Ovary (tissue), 9 donors: Measurements from ENCODE around the gene TBX2. TPM values are rescaled to one million over a fixed set of nuclear protein-coding genes. Genes with fewer than 3 reads are reported as not detected.

Source experiments
- DNase-seq, 5 donors: peaks; one replicate each; pipeline ENCODE4 v3.0.0-alpha.2; 2019 to 2020
- H3K27ac ChIP-seq, 2 donors: fragments of 200-600 bp; one replicate each; pipeline versions ENCODE4 v1.5.1 to v1.8.0; 2019 to 2022
- H3K27me3 ChIP-seq: fragments of 200-600 bp; one replicate; pipeline ENCODE4 v1.8.0; 2022
- H3K36me3 ChIP-seq: fragments of 200-600 bp; sonication (generic); one replicate; pipeline ENCODE4 v1.5.1; 2019
- H3K4me1 ChIP-seq: one replicate; pipeline ENCODE4 v1.8.1; 2013; ENCODE audit warnings: mild to moderate bottlenecking, moderate library complexity; ENCODE audit not compliant: insufficient read depth
- H3K4me3 ChIP-seq: fragments of 200-600 bp; sonication (generic); one replicate; pipeline ENCODE4 v1.5.1; 2017
- H3K9me3 ChIP-seq, 2 donors: fragments of 200-600 bp in 1 of 2; sonication (generic) in 1 of 2; one replicate each; pipeline versions ENCODE4 v1.5.1 to v1.8.1; 2013 to 2019; ENCODE audit warnings: mild to moderate bottlenecking in 1 of 2, moderate library complexity in 1 of 2
- CTCF ChIP-seq, 3 donors: fragments of 450-650 bp in 2 of 3; fragments of 200-600 bp in 1 of 3; IDR thresholded peaks; one replicate each; pipeline versions ENCODE4 v1.5.1 to v1.8.0; 2016 to 2022; ENCODE audit warnings: antibody characterized with exemption in 3 of 3, mild to moderate bottlenecking in 1 of 3
- EP300 ChIP-seq: sonication (generic); formaldehyde crosslinking; IDR thresholded peaks from one replicate; pipeline ENCODE4 v1.6.1; 2017; ENCODE audit warnings: antibody characterized with exemption
- POLR2A ChIP-seq: fragments of 450-650 bp; IDR thresholded peaks from one replicate; pipeline ENCODE4 v1.6.1; 2017; ENCODE audit warnings: antibody characterized with exemption, mild to moderate bottlenecking, moderate library complexity
- WGBS, 3 donors: extraction: QIAGEN DNeasy Blood & Tissue Kit in 1 of 3; methylation state at CpG; one replicate each; pipeline versions ENCODE4 v1.1.5 to v1.1.7; 2013 to 2017; 5-methylcytosine and 5-hydroxymethylcytosine counted together
- intact Hi-C, 4 donors: fragments of 100-400 bp; cut with DNase I; formaldehyde crosslinking; loops; one replicate each; pipeline versions ENCODE4 v1.11.0 to v1.15.1; 2022 to 2023
- polyA plus RNA-seq, 2 donors: library from polyadenylated mRNA; stranded (reverse); fragments of 200-250 nt in 1 of 2; fragments of 350-450 nt in 1 of 2; fragmentation: Illumina TruSeq in 1 of 2; extraction: RNeasy Lipid Tissue Mini Kit (QIAGEN cat#74804) in 1 of 2; gene quantifications; one replicate each; pipeline ENCODE4 v1.2.3, GENCODE V29; 2013 to 2014
- total RNA-seq, 7 donors: library from RNA; depleted of rRNA in 2 of 7; stranded (reverse); fragments of >200 nt in 2 of 7; fragmentation: NEBNext Ultra II Directional in 3 of 7; extraction: Animal tissue kit (Norgen Biotek cat#: 25700) in 3 of 7; gene quantifications; one replicate each; pipeline versions ENCODE4 v1.1.0 to v1.2.4, GENCODE V29; 2016 to 2023
- donor health status: DM: no; HTN: no; CAD: no; lungs with moderate emphysema.
- donor health status: DM: no; HTN: no; CAD: no.
- donor health status: Bipolar disorder and iron deficiency.
- donor health status: DM: yes; HTN: yes; CAD: no.
- donor health status: DM: no; HTN: no; CAD: no.
- donor health status: DM: yes; HTN: yes; CAD: no.

Gene TBX2
- total and polyA plus RNA-seq, 9 donors: 4.8 to 22.2 (median 16.0) TPM

DNA sequence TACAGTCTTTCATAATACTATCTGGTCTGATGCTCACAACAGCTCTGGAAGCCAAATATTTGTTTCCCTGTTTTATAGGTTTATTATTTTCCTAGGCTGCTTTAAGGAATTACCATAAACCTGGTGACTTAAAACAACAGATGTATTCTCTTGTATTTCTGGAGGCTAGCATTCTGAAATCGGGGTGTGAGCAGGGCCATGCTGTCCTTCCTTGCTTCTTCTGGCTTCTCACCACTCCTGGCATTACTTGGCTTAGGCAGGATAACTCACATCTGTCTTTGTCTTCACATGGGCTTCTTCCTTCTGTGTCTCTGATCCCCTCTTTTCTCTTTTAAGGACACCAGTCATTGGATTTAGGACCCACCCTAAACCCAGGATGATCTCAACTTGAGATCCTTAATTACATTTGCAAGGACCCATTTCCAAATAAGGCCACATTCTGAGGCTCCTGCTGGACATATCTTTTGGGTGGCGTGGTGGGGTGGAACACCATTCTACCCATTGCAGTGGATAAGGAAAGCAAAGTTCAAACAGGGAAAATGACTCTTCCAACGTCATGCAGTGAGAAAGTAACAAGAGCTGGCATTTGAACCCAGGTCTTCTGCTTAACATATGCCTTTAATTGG lies 39.2 kb upstream of the TBX2 start:
- intact Hi-C loops: no loop called here

DNA sequence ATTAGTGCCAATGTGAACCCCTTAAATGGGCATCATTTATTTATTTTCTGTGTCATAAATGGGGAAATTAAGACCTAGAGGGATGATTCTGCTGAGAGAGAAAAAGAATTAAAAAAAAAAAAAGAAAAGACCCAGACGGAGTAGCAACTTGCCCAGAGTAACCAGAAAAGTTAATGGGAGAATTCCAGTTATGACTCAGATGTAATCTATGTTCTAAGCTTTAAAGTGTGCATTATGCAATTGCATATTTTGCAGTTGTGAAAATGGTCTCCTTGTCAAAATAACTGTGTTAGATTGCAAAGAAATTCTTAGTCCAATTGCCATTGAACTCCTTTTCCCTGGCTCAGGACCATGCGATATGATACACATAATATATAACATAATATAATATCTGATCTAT lies 38.6 kb upstream of the TBX2 start:
- no peak for DNase-seq
- H3K27me3 ChIP-seq: no peaks in the 10 kb centered on the region
- TF ChIP-seq CTCF (IDR thresholded peaks at IDR 0.05) (no peak), EP300 (no peak), POLR2A (no peak)
- H3K4me1 ChIP-seq: no peaks in the 10 kb centered on the region
- 56 to 64% (median 62%) methylated on average over 2 of the region's 2 CpGs for WGBS, 3 donors
- intact Hi-C loops: no loop called here
- no peak overlapping the region for H3K4me3 ChIP-seq
- no peaks in the 10 kb centered on the region for H3K9me3 ChIP-seq
- H3K36me3 ChIP-seq: no peaks in the 10 kb centered on the region
- no peak overlapping the region for H3K27ac ChIP-seq

More for the DNA sequence above, 39.2 kb upstream of the TBX2 start:
- WGBS, 3 donors: 88 to 91% (median 90%) methylated on average over 3 of the region's 3 CpGs
- H3K36me3 ChIP-seq: no peaks in the 10 kb centered on the region
- DNase-seq: no peak
- TF ChIP-seq EP300 (no peak), CTCF (IDR thresholded peaks at IDR 0.05) (no peak), POLR2A (no peak)
- no peak overlapping the region for H3K27ac ChIP-seq
- no peak overlapping the region for H3K4me3 ChIP-seq
- no peaks in the 10 kb centered on the region for H3K4me1 ChIP-seq
- no peaks in the 10 kb centered on the region for H3K27me3 ChIP-seq
- H3K9me3 ChIP-seq: no peaks in the 10 kb centered on the region

DNA sequence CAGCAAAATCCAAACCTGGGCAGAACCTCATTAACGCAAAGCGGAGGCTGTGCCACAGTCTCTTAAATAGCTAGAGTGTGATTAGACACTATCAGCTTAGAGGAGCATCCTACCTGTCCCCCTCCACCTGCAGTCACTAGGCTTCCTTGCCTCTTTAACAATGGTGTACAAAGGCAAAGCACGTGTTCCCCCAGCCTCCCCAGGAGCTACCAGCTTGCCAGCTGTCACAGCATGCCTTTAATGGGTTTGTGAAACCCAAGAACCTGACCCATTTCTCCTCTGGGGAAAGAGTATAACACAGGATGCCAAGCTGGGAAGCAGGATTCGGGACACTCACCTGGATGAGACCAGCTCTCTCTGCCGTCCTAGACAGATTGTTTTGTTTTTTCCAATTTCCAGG lies 37.2 kb upstream of the TBX2 start:
- 85 to 90% (median 90%) methylated on average over 5 of the region's 5 CpGs for WGBS, 3 donors
- H3K4me1 ChIP-seq: no peaks in the 10 kb centered on the region
- H3K27me3 ChIP-seq: no peaks in the 10 kb centered on the region
- H3K9me3 ChIP-seq: no peaks in the 10 kb centered on the region
- no peaks in the 10 kb centered on the region for H3K36me3 ChIP-seq
- TF ChIP-seq POLR2A: no peak
- no peak for TF ChIP-seq CTCF (IDR thresholded peaks at IDR 0.05)
- no peak for TF ChIP-seq EP300
- DNase-seq: no peak
- H3K27ac ChIP-seq: no peak overlapping the region
- intact Hi-C loops: no loop called here
- no peak overlapping the region for H3K4me3 ChIP-seq

DNA sequence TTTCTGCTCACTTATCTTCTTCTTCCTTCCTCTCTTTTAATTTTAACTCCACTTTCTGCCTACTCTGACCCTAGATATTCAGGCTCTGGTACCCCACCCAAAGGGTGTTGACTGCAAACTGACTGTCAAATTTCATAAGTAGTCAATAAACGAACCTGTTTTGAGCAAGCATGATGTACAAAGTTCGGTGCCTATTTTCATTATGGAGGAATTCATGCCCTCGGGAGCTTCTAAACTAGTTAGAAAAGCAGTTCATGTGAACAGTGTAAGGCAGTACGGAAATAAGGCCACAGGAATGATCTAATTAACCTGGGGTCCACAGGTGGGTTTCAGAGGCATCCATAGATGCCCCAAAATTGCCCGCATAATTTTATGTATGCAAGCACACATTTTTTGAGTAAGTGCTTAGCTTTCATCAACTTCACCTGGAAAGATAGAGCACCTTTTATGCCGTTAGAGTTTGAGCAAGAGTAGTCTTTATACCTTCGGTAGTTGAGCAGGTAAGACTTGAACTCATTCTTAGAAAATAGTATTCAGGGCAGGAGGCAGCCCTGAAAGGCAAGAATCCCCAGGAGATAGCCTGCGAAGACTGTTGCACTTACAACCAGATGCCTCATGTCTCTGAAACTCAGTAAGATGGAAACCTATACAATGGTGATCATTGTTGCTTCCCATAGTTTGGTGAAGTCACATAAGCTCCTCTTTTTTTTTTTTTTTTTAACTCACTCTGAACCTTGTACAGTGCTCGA lies 36.6 kb upstream of the TBX2 start:
- no peak overlapping the region for H3K27ac ChIP-seq
- no peaks in the 10 kb centered on the region for H3K36me3 ChIP-seq
- no peaks in the 10 kb centered on the region for H3K9me3 ChIP-seq
- intact Hi-C loops: no loop called here
- 92 to 95% (median 95%) methylated on average over 9 of the region's 9 CpGs for WGBS, 3 donors
- H3K4me1 ChIP-seq: no peaks in the 10 kb centered on the region
- no peaks in the 10 kb centered on the region for H3K27me3 ChIP-seq
- TF ChIP-seq CTCF (IDR thresholded peaks at IDR 0.05) (no peak), EP300 (no peak), POLR2A (no peak)
- H3K4me3 ChIP-seq: no peak overlapping the region
- DNase-seq: no peak
